Hepatocyte (in vitro differentiated cells): ENCODE data around the gene PRMT7. TPM values are rescaled to one million over a fixed set of nuclear protein-coding genes. Genes with fewer than 3 reads are reported as not detected.
A peak's percentile ranks its signal among the peaks of the same experiment; 100 is the strongest.

Experiments used
- DNase-seq: peaks from one replicate; pipeline ENCODE4 v3.0.0-alpha.2; 2016; ENCODE audit warnings: low spot score
- H2AFZ ChIP-seq: fragments of 200-600 bp; sonication (generic); 2 replicates; pipeline ENCODE4 v1.6.0; 2016; ENCODE audit warnings: antibody characterized with exemption, mild to moderate bottlenecking
- H3K27ac ChIP-seq: fragments of 200-600 bp; sonication (generic); 2 replicates; pipeline ENCODE4 v1.5.1; 2016; ENCODE audit warnings: mild to moderate bottlenecking
- H3K27me3 ChIP-seq: fragments of 200-600 bp; sonication (generic); 2 replicates; pipeline ENCODE4 v1.6.1; 2016
- H3K36me3 ChIP-seq: fragments of 200-600 bp; sonication (generic); replicated peaks from 2 replicates; pipeline ENCODE4 v1.5.1; 2016; ENCODE audit warnings: low read depth; ENCODE audit not compliant: insufficient read depth
- H3K4me1 ChIP-seq: fragments of 200-600 bp; sonication (generic); 2 replicates; pipeline ENCODE4 v1.5.1; 2016; ENCODE audit warnings: mild to moderate bottlenecking, moderate library complexity; ENCODE audit not compliant: insufficient read depth
- H3K4me2 ChIP-seq: fragments of 200-600 bp; sonication (generic); 2 replicates; pipeline ENCODE4 v1.6.0; 2016
- H3K4me3 ChIP-seq: fragments of 200-600 bp; sonication (generic); 2 replicates; pipeline ENCODE4 v1.5.1; 2016; ENCODE audit warnings: mild to moderate bottlenecking
- H3K79me2 ChIP-seq: fragments of 200-600 bp; sonication (generic); 2 replicates; pipeline ENCODE4 v1.6.0; 2017; ENCODE audit warnings: mild to moderate bottlenecking
- H3K9me2 ChIP-seq: fragments of 200-600 bp; sonication (generic); replicated peaks from 2 replicates; pipeline ENCODE4 v1.6.0; 2017; ENCODE audit warnings: mild to moderate bottlenecking; ENCODE audit not compliant: insufficient read depth
- H3K9me3 ChIP-seq: fragments of 200-600 bp; sonication (generic); 2 replicates; pipeline ENCODE4 v1.5.1; 2016; ENCODE audit warnings: low read depth, mild to moderate bottlenecking
- H4K20me1 ChIP-seq: fragments of 200-600 bp; sonication (generic); 2 replicates; pipeline ENCODE4 v1.6.0; 2016; ENCODE audit warnings: mild to moderate bottlenecking; ENCODE audit not compliant: insufficient read depth, poor library complexity, severe bottlenecking
- CTCF ChIP-seq: fragments of 200-600 bp; sonication (generic); IDR thresholded peaks from 2 replicates; pipeline ENCODE4 v1.5.1; 2016; ENCODE audit warnings: antibody characterized with exemption, mild to moderate bottlenecking; ENCODE audit not compliant: poor library complexity
- EZH2 ChIP-seq: fragments of 200-600 bp; sonication (generic); IDR thresholded peaks from 2 replicates; pipeline ENCODE4 v1.6.1; 2016; ENCODE audit warnings: antibody characterized with exemption, mild to moderate bottlenecking, borderline replicate concordance
- EZH2phosphoT487 ChIP-seq: fragments of 200-600 bp; sonication (generic); IDR thresholded peaks from one replicate; pipeline ENCODE4 v1.6.1; 2018; ENCODE audit warnings: antibody characterized with exemption, mild to moderate bottlenecking, low read depth, moderate library complexity; ENCODE audit not compliant: unreplicated experiment, severe bottlenecking
- WGBS: methylation state at CpG from one replicate; pipeline ENCODE4 v1.1.6; 2016; ENCODE audit warnings: low lambda C conversion rate; ENCODE audit errors: missing lambda C conversion rate; 5-methylcytosine and 5-hydroxymethylcytosine counted together
- polyA plus RNA-seq: library from polyadenylated mRNA; unstranded; fragments of >200 nt; fragmentation: Nextera tagmentation; extraction: Ambion mirVana; gene quantifications from 2 replicates; pipeline ENCODE4 v1.2.1, GENCODE V29; 2016
- total RNA-seq: library from RNA; depleted of rRNA; stranded (reverse); fragments of >200 nt; gene quantifications from 2 replicates; pipeline ENCODE4 v1.2.3, GENCODE V29; 2014

PRMT7 gene
- total and polyA plus RNA-seq, 2 experiments from 2014 or later = 41.1 to 43.6 TPM

GRCh38 chr16:68403177-68403576, 92.4 kb downstream of the PRMT7 start:
- 74% methylated on average over 1 of the region's 1 CpG for WGBS
- no peaks in the 10 kb centered on the region for H3K9me2 ChIP-seq
- TF ChIP-seq EZH2 (no peak), CTCF (no peak), EZH2phosphoT487 (no peak)
- H4K20me1 ChIP-seq = no peaks in the 10 kb centered on the region
- no peak overlapping the region for H3K4me3 ChIP-seq
- H3K27me3 ChIP-seq = no peaks in the 10 kb centered on the region
- H3K27ac ChIP-seq = no peak overlapping the region
- no peaks in the 10 kb centered on the region for H3K4me1 ChIP-seq
- H3K4me2 ChIP-seq = no peak overlapping the region
- DNase-seq = no peak
- H3K36me3 ChIP-seq = no peaks in the 10 kb centered on the region
- H3K79me2 ChIP-seq = no peaks in the 10 kb centered on the region
- no peak overlapping the region for H2AFZ ChIP-seq
- H3K9me3 ChIP-seq = no peaks in the 10 kb centered on the region

GRCh38 chr16:68403704-68404103, 92.9 kb downstream of the PRMT7 start:
- H3K27me3 ChIP-seq = no peaks in the 10 kb centered on the region
- DNase-seq = no peak
- H3K4me3 ChIP-seq = no peak overlapping the region
- 75% methylated on average over 3 of the region's 3 CpGs for WGBS
- no peak for TF ChIP-seq EZH2phosphoT487
- TF ChIP-seq EZH2 = no peak
- TF ChIP-seq CTCF = no peak
- H3K9me2 ChIP-seq = no peaks in the 10 kb centered on the region
- no peaks in the 10 kb centered on the region for H3K4me1 ChIP-seq
- no peaks in the 10 kb centered on the region for H3K9me3 ChIP-seq
- H2AFZ ChIP-seq = no peak overlapping the region
- H3K79me2 ChIP-seq = no peaks in the 10 kb centered on the region
- H3K36me3 ChIP-seq = no peaks in the 10 kb centered on the region
- H4K20me1 ChIP-seq = no peaks in the 10 kb centered on the region
- no peak overlapping the region for H3K4me2 ChIP-seq
- no peak overlapping the region for H3K27ac ChIP-seq

GRCh38 chr16:68404736-68405345, 94.0 kb downstream of the PRMT7 start:
- H3K4me2 ChIP-seq = no peak overlapping the region
- H2AFZ ChIP-seq = no peak overlapping the region
- H3K9me3 ChIP-seq = no peaks in the 10 kb centered on the region
- H3K27ac ChIP-seq = no peak overlapping the region
- H3K9me2 ChIP-seq = no peaks in the 10 kb centered on the region
- no peaks in the 10 kb centered on the region for H3K36me3 ChIP-seq
- H4K20me1 ChIP-seq = no peaks in the 10 kb centered on the region
- WGBS = 81% methylated on average over 8 of the region's 8 CpGs
- DNase-seq = no peak
- H3K27me3 ChIP-seq = no peaks in the 10 kb centered on the region
- TF ChIP-seq EZH2phosphoT487 = no peak
- H3K79me2 ChIP-seq = no peaks in the 10 kb centered on the region
- no peak overlapping the region for H3K4me3 ChIP-seq
- no peaks in the 10 kb centered on the region for H3K4me1 ChIP-seq

- Histone ChIP-seq H4K20me1 (no peaks in the 10 kb centered on the region), H3K79me2 (no peaks in the 10 kb centered on the region), H3K9me2 (no peaks in the 10 kb centered on the region), H3K9me3 (no peaks in the 10 kb centered on the region), H3K4me3 (no peak overlapping the region), H3K4me1 (no peaks in the 10 kb centered on the region), H2AFZ (peak overlapping the region; percentile 8), H3K36me3 (no peaks in the 10 kb centered on the region), H3K27me3 (no peaks in the 10 kb centered on the region), H3K4me2 (peak overlapping the region; percentile 63), H3K27ac (peak overlapping the region; percentile 0)
- TF ChIP-seq EZH2 (no peak), CTCF (no peak), EZH2phosphoT487 (no peak)
- DNase-seq = peak; percentile 62
- WGBS = 14% methylated on average over 17 of the region's 17 CpGs
These were observed 95.8 kb downstream of the PRMT7 start for GRCh38 chr16:68406458-68407152.
